ENCODE results near the gene PLTP. TPM values are rescaled to one million over a fixed set of nuclear protein-coding genes. Genes with fewer than 3 reads are reported as not detected.

Gene PLTP
- total and polyA plus RNA-seq, 4 donors: 26.9 to 125 (median 80.7) TPM

DNA sequence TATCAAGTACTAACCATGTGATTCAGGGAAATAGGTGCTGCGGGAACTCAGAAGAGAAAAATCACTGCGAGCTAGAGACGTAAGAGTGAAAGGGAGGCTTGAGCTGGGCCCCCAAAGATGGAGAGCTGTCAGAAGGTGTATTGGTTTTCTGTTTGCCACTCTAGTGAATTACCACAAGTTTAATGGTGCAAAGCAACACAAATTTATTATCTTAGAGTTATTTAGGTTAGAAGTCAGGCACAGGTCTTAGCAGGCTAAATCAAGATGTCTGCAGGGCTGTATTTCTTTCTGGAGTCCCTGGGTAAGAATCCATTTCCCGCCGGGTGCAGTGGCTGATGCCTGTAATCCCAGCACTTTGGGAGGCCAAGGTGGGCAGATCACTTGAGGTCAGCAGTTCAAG is 52.0 kb downstream of the PLTP start:
- H3K9me3 ChIP-seq (ENCODE audit: control insufficient read depth in 4 of 4, insufficient read depth in 3 of 4, low read length in 3 of 4): no peaks in the 10 kb centered on the region
- H3K4me1 ChIP-seq (ENCODE audit: control insufficient read depth in 5 of 5, insufficient read depth in 5 of 5, low read length in 5 of 5): peaks cover 2 to 19% (median 13%) of the 10 kb centered on the region in 5 donors
- TF ChIP-seq, protein P1, sequence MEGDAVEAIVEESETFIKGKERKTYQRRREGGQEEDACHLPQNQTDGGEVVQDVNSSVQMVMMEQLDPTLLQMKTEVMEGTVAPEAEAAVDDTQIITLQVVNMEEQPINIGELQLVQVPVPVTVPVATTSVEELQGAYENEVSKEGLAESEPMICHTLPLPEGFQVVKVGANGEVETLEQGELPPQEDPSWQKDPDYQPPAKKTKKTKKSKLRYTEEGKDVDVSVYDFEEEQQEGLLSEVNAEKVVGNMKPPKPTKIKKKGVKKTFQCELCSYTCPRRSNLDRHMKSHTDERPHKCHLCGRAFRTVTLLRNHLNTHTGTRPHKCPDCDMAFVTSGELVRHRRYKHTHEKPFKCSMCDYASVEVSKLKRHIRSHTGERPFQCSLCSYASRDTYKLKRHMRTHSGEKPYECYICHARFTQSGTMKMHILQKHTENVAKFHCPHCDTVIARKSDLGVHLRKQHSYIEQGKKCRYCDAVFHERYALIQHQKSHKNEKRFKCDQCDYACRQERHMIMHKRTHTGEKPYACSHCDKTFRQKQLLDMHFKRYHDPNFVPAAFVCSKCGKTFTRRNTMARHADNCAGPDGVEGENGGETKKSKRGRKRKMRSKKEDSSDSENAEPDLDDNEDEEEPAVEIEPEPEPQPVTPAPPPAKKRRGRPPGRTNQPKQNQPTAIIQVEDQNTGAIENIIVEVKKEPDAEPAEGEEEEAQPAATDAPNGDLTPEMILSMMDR (IDR thresholded peaks at IDR 0.05; ENCODE audit: control extremely low read depth, extremely low read depth): no peak
- 96 to 99% methylated on average over 5 of the region's 5 CpGs for WGBS, 2 donors
- H3K9ac ChIP-seq (ENCODE audit: insufficient read depth in 1 of 2, low read length in 2 of 2): no peak overlapping the region
- no peak overlapping the region for H3K4me3 ChIP-seq
- H3K27me3 ChIP-seq (ENCODE audit: control insufficient read depth in 3 of 3, insufficient read depth in 3 of 3, low read length in 2 of 3): no peaks in the 10 kb centered on the region
- no peak for DNase-seq
- H3K27ac ChIP-seq (ENCODE audit: low read depth in 1 of 2, low read length in 1 of 2): no peak overlapping the region
- ATAC-seq (ENCODE audit: insufficient read depth, low FRiP score): no peak
- peaks cover 0 to 4% (median 0%) of the 10 kb centered on the region in 4 donors for H3K36me3 ChIP-seq (ENCODE audit: control insufficient read depth in 4 of 4, insufficient read depth in 4 of 4, low read length in 4 of 4)

DNA sequence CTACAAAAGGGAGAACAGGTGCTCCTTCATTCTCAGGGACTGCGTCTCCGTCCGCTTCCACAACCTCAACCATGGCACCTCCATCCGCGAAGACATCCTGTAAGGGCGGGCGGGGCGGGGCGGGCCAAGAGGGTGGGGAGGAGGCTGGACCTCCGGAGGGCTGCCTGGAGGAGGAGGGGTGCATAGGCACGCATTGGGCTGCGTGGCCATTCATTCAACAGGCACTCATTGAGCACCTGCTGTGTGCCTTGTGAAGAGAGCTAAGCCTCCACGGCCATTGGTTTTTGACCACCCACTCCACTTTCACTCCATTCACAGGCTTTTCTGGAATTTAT is 54.1 kb downstream of the PLTP start:
- TF ChIP-seq, protein P1 (IDR thresholded peaks at IDR 0.05; ENCODE audit: control extremely low read depth, extremely low read depth): no peak
- Histone ChIP-seq H3K4me3 (peak overlapping the region; percentile 45), H3K27me3 (ENCODE audit: control insufficient read depth in 3 of 3, insufficient read depth in 3 of 3, low read length in 2 of 3) (no peaks in the 10 kb centered on the region), H3K27ac (ENCODE audit: low read depth in 1 of 2, low read length in 1 of 2) (peak overlapping the region; percentile 65 to 77), H3K36me3 (ENCODE audit: control insufficient read depth in 4 of 4, insufficient read depth in 4 of 4, low read length in 4 of 4) (peaks cover 0 to 8% (median 3%) of the 10 kb centered on the region in 4 donors), H3K9ac (ENCODE audit: insufficient read depth in 1 of 2, low read length in 2 of 2) (peak overlapping the region in 1 of 2 donors; percentile 67), H3K9me3 (ENCODE audit: control insufficient read depth in 4 of 4, insufficient read depth in 3 of 4, low read length in 3 of 4) (no peaks in the 10 kb centered on the region), H3K4me1 (ENCODE audit: control insufficient read depth in 5 of 5, insufficient read depth in 5 of 5, low read length in 5 of 5) (peaks cover 2 to 19% (median 13%) of the 10 kb centered on the region in 5 donors)
- DNase-seq (peak in 1 of 3 donors; percentile 26), ATAC-seq (ENCODE audit: insufficient read depth, low FRiP score) (peak; percentile 10)
- WGBS, 2 donors: 6 to 10% methylated on average over 13 of the region's 13 CpGs

DNA sequence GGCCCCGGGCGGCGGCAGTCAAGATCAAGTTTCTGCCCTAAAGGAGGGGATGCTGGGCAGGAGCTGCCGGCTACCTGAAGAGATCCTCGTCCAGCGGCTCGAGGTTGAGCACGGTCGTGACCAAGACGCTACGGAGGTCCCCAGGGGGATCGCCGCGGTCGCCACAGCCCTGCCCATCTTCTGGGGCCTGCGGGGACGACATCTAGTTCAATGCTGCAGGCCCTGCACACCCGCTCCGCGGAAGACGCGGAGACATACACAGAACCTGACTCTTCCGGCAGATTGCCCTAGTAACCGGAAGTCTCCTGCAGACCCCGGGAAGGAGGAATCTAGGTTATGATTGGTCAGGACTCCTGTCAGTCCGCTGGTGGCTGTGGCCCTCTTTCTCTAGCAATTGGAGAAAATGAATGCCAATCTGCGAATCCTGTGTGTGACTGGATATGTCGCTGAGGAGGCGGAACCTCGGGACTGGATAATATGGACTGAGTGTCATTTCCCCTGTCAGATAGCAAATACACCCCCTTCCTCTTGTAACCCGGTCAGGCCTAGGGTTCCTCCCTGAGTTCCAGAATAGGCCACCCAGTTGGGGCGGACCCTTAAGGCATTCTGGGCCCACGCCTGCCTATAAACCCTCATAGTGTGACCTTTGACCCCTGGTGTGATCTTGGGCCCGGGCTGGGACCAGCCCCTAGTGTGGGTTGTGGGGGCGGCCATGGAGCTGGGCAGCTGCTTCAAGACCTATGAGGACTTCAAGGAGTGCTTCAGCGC is 54.7 kb downstream of the PLTP start, which contains the start of the genes ACOT8 and ZSWIM3:
Gene ACOT8, minus strand, starts transcription at position 279 of the 768 bp plus-strand sequence. Its CDS starts 77 bp downstream, at position 202.
Gene ZSWIM3, plus strand, starts transcription at position 501 of the 768 bp plus-strand sequence. Its CDS starts 212 bp downstream, at position 713.
- Histone ChIP-seq H3K36me3 (ENCODE audit: control insufficient read depth in 4 of 4, insufficient read depth in 4 of 4, low read length in 4 of 4) (peaks cover 0 to 8% (median 3%) of the 10 kb centered on the region in 4 donors), H3K4me3 (peak within 1 kb of the TSS; percentile 92), H3K27ac (ENCODE audit: low read depth in 1 of 2, low read length in 1 of 2) (peak within 1 kb of the TSS; percentile 77 to 81), H3K4me1 (ENCODE audit: control insufficient read depth in 5 of 5, insufficient read depth in 5 of 5, low read length in 5 of 5) (peaks cover 2 to 19% (median 13%) of the 10 kb centered on the region in 5 donors), H3K27me3 (ENCODE audit: control insufficient read depth in 3 of 3, insufficient read depth in 3 of 3, low read length in 2 of 3) (no peaks in the 10 kb centered on the region), H3K9me3 (ENCODE audit: control insufficient read depth in 4 of 4, insufficient read depth in 3 of 4, low read length in 3 of 4) (no peaks in the 10 kb centered on the region), H3K9ac (ENCODE audit: insufficient read depth in 1 of 2, low read length in 2 of 2) (peak within 1 kb of the TSS; percentile 55 to 67)
- DNase-seq (peak; percentile 98 to 100 (median 100)), ATAC-seq (ENCODE audit: insufficient read depth, low FRiP score) (peak; percentile 99)
- TF ChIP-seq, protein P1 (IDR thresholded peaks at IDR 0.05; ENCODE audit: control extremely low read depth, extremely low read depth): no peak
- WGBS, 2 donors: 0% methylated on average over 35 to 36 of the region's 36 CpGs

Data from lung (tissue), 12 donors.